HG03469 (cell line): ENCODE results near the gene PCNX1.

Source experiments
- ATAC-seq: cut with Tn5 transposase; IDR thresholded peaks from one replicate; pipeline ENCODE4 v1.9.1; 2021; ENCODE audit warnings: mild to moderate bottlenecking, moderate library complexity, moderate number of reproducible peaks; ENCODE audit not compliant: unreplicated experiment

PCNX1 gene

GRCh38 chr14:70954068-70954467 is 46.8 kb downstream of the PCNX1 start:
- ATAC-seq: no peak

- ATAC-seq: no peak
Observed at GRCh38 chr14:70955543-70956480, 48.6 kb downstream of the PCNX1 start.

- no peak for ATAC-seq
Observed at GRCh38 chr14:70956511-70956910, 49.3 kb downstream of the PCNX1 start.

DNA sequence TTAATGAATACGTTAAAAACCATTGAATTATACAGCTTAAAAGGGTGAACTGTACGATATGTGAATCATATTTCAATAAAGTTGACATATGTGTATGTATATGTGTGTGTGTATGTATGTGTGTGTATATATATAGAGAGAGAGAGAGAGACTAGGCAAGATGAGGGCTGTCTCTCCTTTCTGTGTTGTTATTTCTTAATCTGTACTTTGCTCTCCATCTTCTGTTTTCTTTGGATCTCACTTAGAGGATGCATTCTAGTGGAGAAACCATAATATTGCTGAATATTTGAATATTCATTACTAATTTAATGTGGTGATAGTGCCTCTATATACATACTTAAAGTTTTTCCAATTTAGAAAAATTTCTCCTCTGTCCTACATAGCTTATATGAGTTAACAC is 50.5 kb downstream of the PCNX1 start:
- ATAC-seq: no peak

DNA sequence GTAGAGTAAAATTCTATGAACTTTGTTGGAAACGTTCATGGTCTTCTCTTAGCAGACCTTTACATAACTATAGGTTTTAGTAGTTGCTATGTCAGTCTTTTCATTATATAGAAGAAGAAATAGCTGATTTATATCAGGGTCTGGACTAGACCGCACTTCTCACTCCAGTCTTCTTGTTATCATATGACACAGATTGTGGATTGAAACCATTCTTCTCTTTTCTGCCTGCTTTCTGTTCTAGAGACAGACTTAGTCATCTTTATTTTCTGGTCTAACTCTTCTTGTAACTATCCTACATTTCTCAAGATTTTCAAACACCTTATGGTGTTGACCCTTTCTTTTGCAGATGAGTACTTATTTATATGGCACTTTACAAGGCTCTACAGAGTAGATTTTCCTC is 55.7 kb downstream of the PCNX1 start:
- ATAC-seq: no peak

DNA sequence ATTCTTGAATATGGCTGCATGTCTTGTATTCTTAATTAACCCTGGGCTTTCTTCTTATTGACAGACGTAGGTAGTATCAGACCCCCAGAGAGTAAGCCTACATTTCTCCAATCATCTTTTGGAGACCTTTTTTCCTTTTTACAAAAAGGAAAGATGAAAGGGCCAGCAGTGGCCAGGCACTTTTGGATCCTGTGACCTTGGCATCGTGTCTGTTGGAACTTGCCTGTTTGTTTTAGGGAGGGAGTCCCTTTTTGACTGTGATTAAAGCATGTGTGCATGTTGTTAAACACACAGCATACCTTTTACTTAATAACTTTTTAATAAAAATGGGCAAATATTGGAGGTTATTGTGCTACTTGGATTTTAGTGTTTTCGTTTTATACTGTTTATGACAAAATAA is 57.2 kb downstream of the PCNX1 start:
- ATAC-seq: no peak

- no peak for ATAC-seq
Observed at GRCh38 chr14:70971560-70971959, 64.3 kb downstream of the PCNX1 start.

DNA sequence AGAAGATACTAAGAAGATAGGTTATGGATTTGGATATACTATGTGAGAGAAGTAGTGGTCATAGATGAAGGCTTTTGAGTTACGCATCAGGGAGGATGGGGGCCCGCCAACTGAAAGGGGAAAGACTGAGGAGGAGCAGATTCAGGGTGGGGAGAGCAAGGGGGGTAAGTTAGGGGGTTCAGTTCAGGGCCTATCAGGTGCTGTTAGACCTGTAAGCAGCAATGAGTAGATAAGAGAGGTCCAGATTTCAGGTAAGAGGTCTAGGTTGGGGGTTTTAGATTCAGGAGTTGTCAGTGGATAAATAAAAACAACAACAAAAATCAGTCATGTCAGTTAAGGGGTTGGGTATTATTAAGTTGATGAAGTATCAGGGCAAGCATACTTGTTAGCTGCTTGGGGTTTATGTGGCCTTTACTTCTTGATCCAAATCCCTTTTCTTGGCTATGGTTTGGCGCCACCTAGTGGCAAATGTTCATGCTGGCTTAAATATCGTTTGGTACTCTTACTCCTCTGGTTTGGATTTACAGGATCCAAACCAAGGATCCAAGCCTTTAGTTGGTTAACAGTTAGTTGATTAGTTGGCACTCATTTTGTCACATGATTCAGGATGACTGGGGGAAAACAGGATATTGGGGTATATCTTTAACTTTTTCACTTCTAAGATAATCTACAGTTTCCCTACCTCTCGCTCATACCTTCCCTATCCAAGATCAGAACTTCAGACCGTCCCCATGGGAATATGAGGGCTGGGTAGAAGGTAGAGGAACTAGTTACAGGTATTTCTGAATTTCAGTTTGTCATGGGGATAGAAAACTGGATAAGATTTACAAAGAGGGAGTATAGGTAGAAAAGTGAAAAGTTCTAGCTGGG is 65.1 kb downstream of the PCNX1 start:
- ATAC-seq: no peak

GRCh38 chr14:70976591-70976990 is 69.3 kb downstream of the PCNX1 start:
- no peak for ATAC-seq

DNA sequence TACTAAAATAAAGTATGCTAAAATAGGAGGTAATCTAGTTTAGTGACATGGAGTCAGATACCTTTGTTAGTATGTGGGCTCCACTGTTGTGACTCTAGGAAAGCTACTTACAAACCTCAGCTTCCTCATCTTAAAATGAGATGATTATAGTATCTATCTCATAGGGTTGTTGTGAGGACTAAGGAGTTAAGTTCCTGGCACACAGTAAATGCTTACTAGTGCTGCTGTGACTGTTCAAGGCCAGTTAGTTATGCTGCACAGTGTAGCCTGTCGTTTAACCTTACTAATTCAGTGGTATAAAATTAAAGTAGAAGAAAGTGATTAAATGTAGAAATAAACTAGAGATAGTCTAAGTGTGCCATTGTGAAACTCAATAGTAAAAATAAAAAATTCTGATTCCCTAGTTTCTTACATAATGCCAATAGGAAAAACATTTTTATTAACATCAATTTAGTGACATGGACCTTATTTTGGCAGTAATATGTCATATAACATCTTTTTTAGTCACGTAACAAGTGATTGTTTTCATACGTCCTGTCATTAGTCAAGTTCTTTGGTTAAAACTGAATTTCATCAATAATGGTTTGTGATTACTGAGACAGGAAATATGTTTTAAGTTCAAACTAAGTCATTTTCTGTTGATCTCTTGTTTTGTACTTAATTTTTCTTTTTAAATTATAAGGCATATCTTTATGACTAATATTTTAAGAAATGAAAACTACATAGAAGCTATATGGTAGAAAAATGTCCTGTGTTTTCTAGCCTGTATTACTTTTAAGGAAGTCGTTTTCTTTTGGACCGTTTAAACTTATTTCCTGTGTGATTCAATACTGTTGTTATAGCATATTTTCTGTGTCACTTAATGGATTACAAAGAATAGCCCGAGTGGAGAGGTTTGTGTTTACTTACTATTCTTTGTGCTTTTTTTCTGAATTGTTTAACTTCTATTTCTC is 74.0 kb downstream of the PCNX1 start:
- ATAC-seq: no peak

GRCh38 chr14:70982200-70982599 is 74.9 kb downstream of the PCNX1 start:
- ATAC-seq: no peak

DNA sequence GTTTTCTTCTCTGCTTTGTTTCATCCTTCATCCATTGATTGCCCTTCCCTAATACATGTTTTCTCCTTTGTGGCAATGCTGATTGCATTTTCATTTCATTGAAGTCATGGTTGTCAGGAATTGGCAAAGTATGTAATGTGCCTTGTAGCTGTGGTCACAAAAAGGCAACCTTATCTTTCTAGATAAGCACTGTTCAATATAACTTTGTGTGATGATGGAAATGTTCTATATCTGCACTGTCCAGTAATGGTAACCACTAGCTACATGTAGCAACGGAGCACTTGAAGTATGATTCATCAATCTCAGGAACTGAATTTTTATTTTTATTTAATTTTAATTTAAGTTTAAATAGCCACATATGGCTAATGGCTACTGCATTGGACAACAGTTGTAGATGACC is 79.8 kb downstream of the PCNX1 start:
- no peak for ATAC-seq

DNA sequence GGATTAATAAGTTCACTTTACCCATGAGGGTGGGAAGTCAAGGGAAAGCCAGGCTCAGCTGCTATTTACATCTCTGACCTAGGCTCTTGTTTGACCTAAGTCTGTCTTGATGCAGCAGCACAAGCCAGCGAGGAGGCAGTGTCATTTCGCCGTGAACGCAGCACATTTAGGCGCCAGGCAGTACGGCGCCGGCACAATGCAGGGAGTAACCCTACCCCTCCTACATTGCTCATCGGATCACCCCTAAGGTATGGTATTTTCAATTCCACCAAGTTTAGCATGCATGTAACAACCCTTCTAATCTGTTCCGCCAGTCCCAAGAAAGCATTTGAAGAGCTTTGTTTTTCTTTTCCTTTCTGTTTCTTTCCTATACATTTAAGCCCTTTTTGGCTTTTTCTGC is 81.2 kb downstream of the PCNX1 start:
- ATAC-seq: no peak

- ATAC-seq: no peak
Observed at GRCh38 chr14:70993931-70994330, 86.7 kb downstream of the PCNX1 start.

- no peak for ATAC-seq
Observed at GRCh38 chr14:70995211-70995610, 88.0 kb downstream of the PCNX1 start.

DNA sequence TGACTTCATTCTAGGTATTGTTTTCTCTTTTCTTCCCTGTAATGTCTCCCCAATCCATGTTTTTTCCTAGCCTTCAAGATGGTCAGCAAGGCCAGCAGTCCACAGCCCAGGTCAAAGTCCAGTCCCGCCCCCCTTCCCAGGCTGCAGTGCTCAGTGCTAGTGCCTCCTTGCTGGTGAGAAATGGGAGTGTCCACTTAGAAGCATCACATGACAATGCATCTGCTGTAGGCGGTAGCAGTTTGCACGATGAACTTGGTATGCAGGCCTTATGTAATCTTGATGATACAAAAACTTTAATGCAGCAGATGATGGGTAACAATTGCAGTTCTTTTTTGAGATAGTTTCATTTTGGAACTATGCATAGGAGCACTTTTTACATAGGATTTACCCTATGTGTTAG is 88.4 kb downstream of the PCNX1 start:
- ATAC-seq: no peak

DNA sequence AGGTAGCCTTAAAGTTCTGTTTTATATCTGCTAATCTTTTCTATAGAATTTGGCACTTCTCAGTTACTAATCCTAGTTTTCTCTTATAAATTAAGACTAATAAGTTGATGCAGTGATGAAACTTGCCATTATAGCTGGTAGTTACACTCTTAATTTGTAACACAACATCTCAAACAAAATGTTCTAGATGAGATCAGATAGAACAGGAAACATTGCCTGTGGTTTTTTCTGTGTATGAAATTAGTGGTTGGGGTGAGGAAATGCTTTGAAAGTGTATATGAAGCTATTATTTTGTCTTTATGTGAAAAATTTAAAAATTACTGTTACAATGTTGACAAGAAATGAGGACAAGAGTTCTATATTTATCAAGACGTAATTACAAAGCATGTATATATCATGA is 91.9 kb downstream of the PCNX1 start:
- no peak for ATAC-seq

GRCh38 chr14:71000091-71000490 is 92.8 kb downstream of the PCNX1 start:
- no peak for ATAC-seq

DNA sequence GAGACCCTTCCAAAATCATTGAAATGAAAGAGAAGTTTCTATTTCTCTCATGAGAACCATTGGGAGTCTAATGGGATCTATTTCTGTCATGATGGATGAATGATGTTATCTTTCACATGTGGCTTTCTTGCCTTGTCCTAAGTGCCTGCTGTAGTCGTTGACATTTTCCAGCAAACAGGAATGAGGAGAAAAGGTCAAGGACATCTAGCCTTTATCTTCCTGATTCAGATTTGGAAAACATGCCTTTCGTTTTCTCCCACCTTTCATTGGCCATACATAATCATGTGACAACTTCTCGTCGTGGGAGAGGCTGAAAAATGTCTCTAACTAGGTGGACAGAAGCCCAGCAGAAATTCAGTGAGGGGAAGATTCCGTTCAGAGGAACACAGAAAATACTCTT is 94.5 kb downstream of the PCNX1 start:
- no peak for ATAC-seq

GRCh38 chr14:71003156-71003555 is 95.9 kb downstream of the PCNX1 start:
- ATAC-seq: no peak

DNA sequence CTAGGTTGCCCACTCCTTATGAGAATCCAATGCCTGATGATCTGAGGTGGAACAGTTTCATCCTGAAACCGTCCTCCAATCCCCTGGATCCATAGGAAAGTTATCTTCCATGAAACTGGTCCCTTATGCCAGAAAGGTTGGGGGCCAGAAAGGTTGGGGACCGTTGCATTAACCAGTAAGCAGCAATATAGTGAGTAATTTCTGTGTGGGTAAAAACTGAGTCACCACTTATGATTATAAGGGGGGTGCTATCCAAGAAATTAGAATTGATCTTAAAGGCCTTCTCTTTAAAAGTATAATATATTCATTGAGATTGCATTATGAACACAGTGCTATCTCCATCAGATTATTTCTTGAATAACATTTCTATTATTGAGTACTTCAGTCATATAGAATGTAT is 97.2 kb downstream of the PCNX1 start:
- no peak for ATAC-seq
